Gastroesophageal sphincter (tissue), 4 donors: ENCODE data around the gene OXER1. TPM values are rescaled to one million over a fixed set of nuclear protein-coding genes. Genes with fewer than 3 reads are reported as not detected.

Source experiments
- ATAC-seq: fragments of 150-250 bp; one replicate; pipeline ENCODE4 v1.9.1; 2016; ENCODE audit warnings: mild to moderate bottlenecking, moderate library complexity
- H3K27ac ChIP-seq, 4 donors: fragments of 200-600 bp; sonication (generic) in 3 of 4; 1 replicate in 3 of 4; 2 replicates in 1 of 4; pipeline ENCODE4 v1.5.1; 2016 to 2019
- H3K27me3 ChIP-seq: fragments of 200-600 bp; sonication (generic); one replicate; pipeline ENCODE4 v1.5.1; 2019
- H3K36me3 ChIP-seq, 2 donors: fragments of 200-600 bp; sonication (generic); one replicate each; pipeline ENCODE4 v1.5.1; 2019; ENCODE audit warnings: control low read depth in 1 of 2
- H3K4me1 ChIP-seq, 3 donors: fragments of 200-600 bp; sonication (generic); 1 replicate in 2 of 3; 2 replicates in 1 of 3; pipeline ENCODE4 v1.5.1; 2016 to 2019; ENCODE audit warnings: control low read depth in 2 of 3
- H3K4me3 ChIP-seq, 2 donors: fragments of 200-600 bp; sonication (generic); one replicate each; pipeline ENCODE4 v1.5.1; 2019; ENCODE audit warnings: mild to moderate bottlenecking in 1 of 2, moderate library complexity in 1 of 2
- H3K9me3 ChIP-seq, 3 donors: fragments of 200-600 bp; sonication (generic); one replicate each; pipeline ENCODE4 v1.5.1; 2017 to 2019; ENCODE audit warnings: control low read depth in 2 of 3
- EP300 ChIP-seq: sonication (generic); formaldehyde crosslinking; IDR thresholded peaks from one replicate; pipeline ENCODE4 v1.6.1; 2017; ENCODE audit warnings: antibody characterized with exemption, mild to moderate bottlenecking
- POLR2A ChIP-seq, 2 donors: fragments of 450-650 bp; IDR thresholded peaks; one replicate each; pipeline ENCODE4 v1.6.1; 2017; ENCODE audit warnings: antibody characterized with exemption in 2 of 2, mild to moderate bottlenecking in 2 of 2, moderate library complexity in 1 of 2
- POLR2AphosphoS5 ChIP-seq: sonication (generic); formaldehyde crosslinking; IDR thresholded peaks from one replicate; pipeline ENCODE4 v1.6.1; 2017; ENCODE audit warnings: antibody characterized with exemption
- WGBS, 2 donors: methylation state at CpG; one replicate each; pipeline ENCODE4 v1.1.5; 2018; ENCODE audit warnings: low coverage in 1 of 2; 5-methylcytosine and 5-hydroxymethylcytosine counted together
- total RNA-seq, 4 donors: library from RNA; depleted of rRNA; stranded (reverse); fragments of >200 nt; gene quantifications; one replicate each; pipeline ENCODE4 v1.1.0, GENCODE V29; 2016
- TF ChIP-seq, protein P1 (sequence below), 4 experiments: fragments of 200-600 bp in 2 of 4; fragments of 450-650 bp in 2 of 4; sonication (generic) in 1 of 4; IDR thresholded peaks; one replicate each; pipeline ENCODE4 v1.5.1; 2017 to 2019; ENCODE audit warnings: antibody characterized with exemption in 4 of 4, mild to moderate bottlenecking in 2 of 4, moderate library complexity in 2 of 4

OXER1 gene
- total RNA-seq, 4 donors from 2014 or later = 0.37 to 2.3 (median 1.2) TPM

- no peaks in the 10 kb centered on the region for H3K4me1 ChIP-seq
- H3K27me3 ChIP-seq = no peaks in the 10 kb centered on the region
- H3K27ac ChIP-seq = no peak overlapping the region
- H3K36me3 ChIP-seq = peaks cover 0 to 44% of the 10 kb centered on the region in 2 donors
- no peak for TF ChIP-seq EP300
- TF ChIP-seq POLR2A (IDR thresholded peaks at IDR 0.05) = no peak
- TF ChIP-seq POLR2AphosphoS5 = no peak
- TF ChIP-seq, protein P1, sequence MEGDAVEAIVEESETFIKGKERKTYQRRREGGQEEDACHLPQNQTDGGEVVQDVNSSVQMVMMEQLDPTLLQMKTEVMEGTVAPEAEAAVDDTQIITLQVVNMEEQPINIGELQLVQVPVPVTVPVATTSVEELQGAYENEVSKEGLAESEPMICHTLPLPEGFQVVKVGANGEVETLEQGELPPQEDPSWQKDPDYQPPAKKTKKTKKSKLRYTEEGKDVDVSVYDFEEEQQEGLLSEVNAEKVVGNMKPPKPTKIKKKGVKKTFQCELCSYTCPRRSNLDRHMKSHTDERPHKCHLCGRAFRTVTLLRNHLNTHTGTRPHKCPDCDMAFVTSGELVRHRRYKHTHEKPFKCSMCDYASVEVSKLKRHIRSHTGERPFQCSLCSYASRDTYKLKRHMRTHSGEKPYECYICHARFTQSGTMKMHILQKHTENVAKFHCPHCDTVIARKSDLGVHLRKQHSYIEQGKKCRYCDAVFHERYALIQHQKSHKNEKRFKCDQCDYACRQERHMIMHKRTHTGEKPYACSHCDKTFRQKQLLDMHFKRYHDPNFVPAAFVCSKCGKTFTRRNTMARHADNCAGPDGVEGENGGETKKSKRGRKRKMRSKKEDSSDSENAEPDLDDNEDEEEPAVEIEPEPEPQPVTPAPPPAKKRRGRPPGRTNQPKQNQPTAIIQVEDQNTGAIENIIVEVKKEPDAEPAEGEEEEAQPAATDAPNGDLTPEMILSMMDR (IDR thresholded peaks at IDR 0.05) = no peak
- 92 to 100% methylated on average over 1 to 3 of the region's 3 CpGs for WGBS, 2 donors
- no peak for ATAC-seq
- H3K4me3 ChIP-seq = no peak overlapping the region
- no peaks in the 10 kb centered on the region for H3K9me3 ChIP-seq
Measured at GRCh38 chr2:42744545-42745082, 19.3 kb downstream of the OXER1 start.

GRCh38 chr2:42743659-42743990 lies 20.3 kb downstream of the OXER1 start:
- Histone ChIP-seq H3K27me3 (no peaks in the 10 kb centered on the region), H3K4me1 (no peaks in the 10 kb centered on the region), H3K27ac (no peak overlapping the region), H3K4me3 (no peak overlapping the region), H3K9me3 (no peaks in the 10 kb centered on the region), H3K36me3 (peaks cover 0 to 45% of the 10 kb centered on the region in 2 donors)
- no peak for ATAC-seq
- TF ChIP-seq EP300 (no peak), POLR2A (IDR thresholded peaks at IDR 0.05) (no peak), POLR2AphosphoS5 (no peak)
- TF ChIP-seq, protein P1 (IDR thresholded peaks at IDR 0.05) = no peak
- no CpG with 5 or more reads among the region's 1 CpG for WGBS, 2 donors

DNA sequence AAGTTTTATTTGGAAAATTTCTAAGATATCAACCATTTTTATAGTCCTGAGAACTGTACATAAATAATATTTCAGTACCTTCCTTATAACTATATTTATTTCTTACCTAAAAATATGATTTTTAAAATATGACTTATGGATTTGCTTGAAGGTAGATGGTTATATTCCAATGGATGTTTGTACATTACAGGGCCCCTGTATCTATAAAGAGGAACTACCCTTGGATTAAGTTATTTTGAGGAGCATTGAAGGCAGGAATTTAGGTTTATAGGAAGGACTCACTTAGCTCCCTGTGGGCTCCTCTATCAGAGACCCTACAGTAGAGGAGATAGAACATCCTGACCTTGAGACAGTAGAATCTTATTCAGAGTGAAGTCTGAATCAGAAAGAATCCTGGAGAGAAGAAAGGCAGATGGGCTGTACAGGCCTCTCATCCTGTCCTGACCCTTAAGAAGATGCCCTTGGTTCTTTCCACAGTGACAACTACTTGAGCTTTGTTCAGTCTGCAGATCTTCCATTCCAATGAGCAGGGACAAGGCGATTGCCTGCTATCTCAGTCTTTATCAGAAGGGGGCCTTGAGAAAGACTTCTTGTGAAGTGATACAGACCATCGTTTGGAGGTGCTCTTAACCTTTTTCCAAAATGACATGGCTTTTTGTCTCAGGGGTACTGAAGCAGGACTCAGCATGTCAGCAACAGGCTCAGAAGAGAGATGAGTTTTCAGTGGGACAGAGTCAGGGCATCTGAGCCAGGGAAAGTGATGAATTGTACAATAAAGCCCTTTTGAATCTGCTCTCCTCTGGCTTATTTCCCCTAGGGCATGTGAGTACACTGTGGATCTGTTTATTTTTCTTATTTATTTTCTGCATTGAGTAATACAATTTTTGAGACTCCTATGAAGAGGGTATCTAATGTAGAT lies 20.9 kb downstream of the OXER1 start:
- TF ChIP-seq, protein P1 (IDR thresholded peaks at IDR 0.05) = no peak
- TF ChIP-seq EP300 = no peak
- TF ChIP-seq POLR2AphosphoS5 = no peak
- no peak for TF ChIP-seq POLR2A (IDR thresholded peaks at IDR 0.05)
- H3K27me3 ChIP-seq = no peaks in the 10 kb centered on the region
- H3K36me3 ChIP-seq = peaks cover 0 to 44% of the 10 kb centered on the region in 2 donors
- 33% methylated on average over 1 of the region's 2 CpGs; no CpG with 5 or more reads in 1 of the 2 donors for WGBS, 2 donors
- H3K9me3 ChIP-seq = no peaks in the 10 kb centered on the region
- H3K27ac ChIP-seq = no peak overlapping the region
- no peak overlapping the region for H3K4me3 ChIP-seq
- no peak for ATAC-seq
- H3K4me1 ChIP-seq = no peaks in the 10 kb centered on the region

- Histone ChIP-seq H3K36me3 (peaks cover 0 to 47% of the 10 kb centered on the region in 2 donors), H3K4me3 (no peak overlapping the region), H3K27ac (no peak overlapping the region), H3K27me3 (no peaks in the 10 kb centered on the region), H3K9me3 (no peaks in the 10 kb centered on the region), H3K4me1 (no peaks in the 10 kb centered on the region)
- WGBS, 2 donors = 78% methylated on average over 2 to 3 of the region's 3 CpGs
- no peak for TF ChIP-seq EP300
- TF ChIP-seq, protein P1 (IDR thresholded peaks at IDR 0.05) = no peak
- TF ChIP-seq POLR2AphosphoS5 = no peak
- TF ChIP-seq POLR2A (IDR thresholded peaks at IDR 0.05) = no peak
- ATAC-seq = no peak
Measured at GRCh38 chr2:42741140-42741539, 22.8 kb downstream of the OXER1 start.
